ENCODE results near the gene LYPD3.

DNA sequence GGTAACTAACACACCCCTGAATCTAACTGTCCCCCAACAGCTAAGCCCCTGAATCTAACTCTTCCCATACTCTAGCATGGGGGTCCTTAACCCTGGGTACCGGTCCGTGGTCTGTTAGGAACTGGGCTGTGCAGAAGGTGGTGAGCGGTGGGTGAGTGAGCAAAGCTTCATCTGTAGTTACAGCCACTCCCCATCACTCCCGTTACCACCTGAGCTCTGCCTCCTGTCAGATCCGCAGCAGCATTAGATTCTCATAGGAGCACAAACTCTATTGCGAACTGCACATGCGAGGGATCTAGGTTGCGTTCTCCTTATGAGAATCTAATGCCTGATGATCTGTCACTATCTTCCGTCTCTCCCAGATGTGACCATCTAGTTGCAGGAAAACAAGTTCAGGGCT, 45.3 kb upstream of the LYPD3 start:
- TF ChIP-seq, protein P1, sequence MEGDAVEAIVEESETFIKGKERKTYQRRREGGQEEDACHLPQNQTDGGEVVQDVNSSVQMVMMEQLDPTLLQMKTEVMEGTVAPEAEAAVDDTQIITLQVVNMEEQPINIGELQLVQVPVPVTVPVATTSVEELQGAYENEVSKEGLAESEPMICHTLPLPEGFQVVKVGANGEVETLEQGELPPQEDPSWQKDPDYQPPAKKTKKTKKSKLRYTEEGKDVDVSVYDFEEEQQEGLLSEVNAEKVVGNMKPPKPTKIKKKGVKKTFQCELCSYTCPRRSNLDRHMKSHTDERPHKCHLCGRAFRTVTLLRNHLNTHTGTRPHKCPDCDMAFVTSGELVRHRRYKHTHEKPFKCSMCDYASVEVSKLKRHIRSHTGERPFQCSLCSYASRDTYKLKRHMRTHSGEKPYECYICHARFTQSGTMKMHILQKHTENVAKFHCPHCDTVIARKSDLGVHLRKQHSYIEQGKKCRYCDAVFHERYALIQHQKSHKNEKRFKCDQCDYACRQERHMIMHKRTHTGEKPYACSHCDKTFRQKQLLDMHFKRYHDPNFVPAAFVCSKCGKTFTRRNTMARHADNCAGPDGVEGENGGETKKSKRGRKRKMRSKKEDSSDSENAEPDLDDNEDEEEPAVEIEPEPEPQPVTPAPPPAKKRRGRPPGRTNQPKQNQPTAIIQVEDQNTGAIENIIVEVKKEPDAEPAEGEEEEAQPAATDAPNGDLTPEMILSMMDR (conservative IDR thresholded peaks at IDR 0.05; ENCODE audit: low read depth in 2 of 2) = no peak
- TF ChIP-seq CREB1 (CRISPR knock-in tag; IDR thresholded peaks at IDR 0.05; ENCODE audit: low read depth) = no peak
- no peak for TF ChIP-seq EZH2 (IDR thresholded peaks at IDR 0.05; ENCODE audit: low read depth, unreplicated experiment)
